H1 (cell line): ENCODE measurements around the gene LIN37. TPM values are rescaled to one million over a fixed set of nuclear protein-coding genes. Genes with fewer than 3 reads are reported as not detected.

ENCODE experiments used
- CTCF ChIA-PET: fragments of 300-600 bp; sonication (Branson Sonifier 250); formaldehyde crosslinking; loops from one replicate; lab custom pipeline; 2021; ENCODE audit not compliant: partially characterized antibody; lab: Charles Lee
- POLR2A ChIA-PET: fragments of 300-600 bp; sonication (Branson Sonifier 250); formaldehyde crosslinking; loops from one replicate; lab custom pipeline; 2021; ENCODE audit warnings: inconsistent platforms; ENCODE audit not compliant: partially characterized antibody; lab: Charles Lee
- DNase-seq, 2 experiments: peaks; one replicate each; pipeline versions ENCODE4 v3.0.0 to v3.0.0-alpha.2; 2010 to 2022; ENCODE audit warnings: low spot score in 2 of 2, low read depth in 1 of 2, mixed read lengths in 1 of 2
- FAIRE-seq: peaks from 2 replicates; lab custom pipeline; 2011; peaks lifted over from hg19 to GRCh38; lab: Jason Lieb, UNC
- H2AFZ ChIP-seq: 2 replicates; pipeline ENCODE4 v1.8.1; 2012; ENCODE audit warnings: low read length, inconsistent platforms
- H2AK5ac ChIP-seq: 2 replicates; pipeline ENCODE4 v1.6.1; 2013; ENCODE audit warnings: low read depth, low read length
- H2BK120ac ChIP-seq: replicated peaks from 2 replicates; pipeline ENCODE3; 2013; ENCODE audit warnings: low read depth, low read length, inconsistent platforms
- H2BK12ac ChIP-seq: 2 replicates; pipeline ENCODE4 v1.6.1; 2013; ENCODE audit warnings: low read depth, low read length
- H2BK15ac ChIP-seq: 2 replicates; pipeline ENCODE4 v1.6.1; 2013; ENCODE audit warnings: low read length
- H2BK20ac ChIP-seq: 2 replicates; pipeline ENCODE4 v1.6.1; 2013; ENCODE audit warnings: low read length
- H2BK5ac ChIP-seq: 2 replicates; pipeline ENCODE4 v1.6.1; 2013; ENCODE audit warnings: low read depth, low read length
- H3K14ac ChIP-seq: 2 replicates; pipeline ENCODE4 v1.6.1; 2013; ENCODE audit warnings: inconsistent platforms; ENCODE audit not compliant: insufficient read length
- H3K18ac ChIP-seq: 2 replicates; pipeline ENCODE4 v1.6.1; 2013; ENCODE audit warnings: low read length; ENCODE audit errors: extremely low read depth
- H3K23ac ChIP-seq: 2 replicates; pipeline ENCODE4 v1.6.1; 2013; ENCODE audit warnings: inconsistent platforms; ENCODE audit not compliant: insufficient read length
- H3K23me2 ChIP-seq: 2 replicates; pipeline ENCODE4 v1.6.1; 2013; ENCODE audit warnings: low read depth, low read length
- H3K27ac ChIP-seq: 2 replicates; pipeline ENCODE4 v1.6.1; 2011; ENCODE audit warnings: low read depth, low read length, inconsistent platforms
- H3K27me3 ChIP-seq, 4 experiments: replicated peaks in 1 of 4; 1 replicate in 1 of 4; 2 replicates in 3 of 4; pipeline versions ENCODE4 v1.6.1 to v1.8.1; 2011 to 2013; ENCODE audit warnings: low read length in 3 of 4, mild to moderate bottlenecking in 3 of 4, inconsistent platforms in 2 of 4, mixed read lengths in 2 of 4, moderate library complexity in 1 of 4; ENCODE audit not compliant: control insufficient read depth in 3 of 4, insufficient read depth in 3 of 4; ENCODE audit errors: extremely low read depth in 1 of 4
- H3K36me3 ChIP-seq, 4 experiments: 2 replicates each; pipeline versions ENCODE4 v1.6.1 to v1.8.1; 2011 to 2013; ENCODE audit warnings: mild to moderate bottlenecking in 4 of 4, low read length in 3 of 4, moderate library complexity in 2 of 4, control low read depth in 1 of 4, inconsistent platforms in 1 of 4; ENCODE audit not compliant: insufficient read depth in 4 of 4, control insufficient read depth in 2 of 4
- H3K4ac ChIP-seq: replicated peaks from 2 replicates; pipeline ENCODE3; 2013; ENCODE audit warnings: low read length, low read depth, mixed read lengths, inconsistent platforms; ENCODE audit not compliant: insufficient read length
- H3K4me1 ChIP-seq, 4 experiments: replicated peaks in 1 of 4; 1 replicate in 1 of 4; 2 replicates in 3 of 4; pipeline versions ENCODE4 v1.6.1 to v1.8.1; 2011 to 2013; ENCODE audit warnings: low read length in 3 of 4, inconsistent platforms in 2 of 4, mixed read lengths in 1 of 4; ENCODE audit not compliant: insufficient read depth in 4 of 4, control insufficient read depth in 3 of 4
- H3K4me2 ChIP-seq, 2 experiments: 2 replicates each; pipeline versions ENCODE4 v1.6.1 to v1.8.1; 2011 to 2013; ENCODE audit warnings: low read depth in 2 of 2, low read length in 2 of 2, control low read depth in 1 of 2, inconsistent platforms in 1 of 2, mild to moderate bottlenecking in 1 of 2; ENCODE audit not compliant: insufficient read depth in 1 of 2
- H3K4me3 ChIP-seq, 4 experiments: fragments of 200-600, 300-600 bp in 1 of 4; sonication (generic), shearing (Covaris generic), sonication (Bioruptor Twin) in 1 of 4; 2 replicates each; pipeline versions ENCODE4 v1.5.1 to v1.8.1; 2011 to 2016; ENCODE audit warnings: low read length in 4 of 4, low read depth in 3 of 4, control low read depth in 2 of 4, inconsistent platforms in 2 of 4, mild to moderate bottlenecking in 2 of 4, mixed read lengths in 1 of 4, moderate library complexity in 1 of 4; ENCODE audit not compliant: insufficient read depth in 2 of 4; ENCODE audit errors: extremely low read depth in 1 of 4
- H3K56ac ChIP-seq: replicated peaks from 2 replicates; pipeline ENCODE3; 2013; ENCODE audit warnings: low read depth, mild to moderate bottlenecking, mixed read lengths, low read length, inconsistent platforms; ENCODE audit not compliant: insufficient read length
- H3K79me1 ChIP-seq: 2 replicates; pipeline ENCODE4 v1.6.1; 2013; ENCODE audit warnings: low read depth, low read length, control low read depth
- H3K79me2 ChIP-seq, 2 experiments: 2 replicates each; pipeline versions ENCODE4 v1.6.1 to v1.8.1; 2012 to 2013; ENCODE audit warnings: low read length in 2 of 2, mild to moderate bottlenecking in 2 of 2, inconsistent platforms in 1 of 2; ENCODE audit not compliant: insufficient read depth in 2 of 2, control insufficient read depth in 1 of 2
- H3K9ac ChIP-seq, 4 experiments: replicated peaks in 1 of 4; 1 replicate in 1 of 4; 2 replicates in 3 of 4; pipeline versions ENCODE4 v1.6.1 to v1.8.1; 2011 to 2013; ENCODE audit warnings: low read depth in 3 of 4, low read length in 3 of 4, control low read depth in 2 of 4, mild to moderate bottlenecking in 2 of 4, moderate library complexity in 2 of 4, inconsistent platforms in 1 of 4; ENCODE audit errors: extremely low read depth in 1 of 4
- H3K9me3 ChIP-seq, 2 experiments: 2 replicates each; pipeline versions ENCODE4 v1.6.1 to v1.8.1; 2012 to 2013; ENCODE audit warnings: mild to moderate bottlenecking in 2 of 2, moderate library complexity in 2 of 2, control low read depth in 1 of 2, inconsistent platforms in 1 of 2, low read depth in 1 of 2, low read length in 1 of 2, mixed read lengths in 1 of 2; ENCODE audit not compliant: insufficient read depth in 2 of 2
- H4K20me1 ChIP-seq, 2 experiments: replicated peaks in 1 of 2; 2 replicates each; pipeline versions ENCODE3 to v1.8.1; 2011 to 2013; ENCODE audit warnings: inconsistent platforms in 2 of 2, low read length in 2 of 2, mild to moderate bottlenecking in 1 of 2; ENCODE audit not compliant: insufficient read depth in 2 of 2, control insufficient read depth in 1 of 2
- H4K5ac ChIP-seq: 2 replicates; pipeline ENCODE4 v1.6.1; 2013; ENCODE audit warnings: low read length, low read depth, mixed read lengths, inconsistent platforms; ENCODE audit not compliant: insufficient read length
- H4K8ac ChIP-seq: 2 replicates; pipeline ENCODE4 v1.8.0; 2013; ENCODE audit warnings: mild to moderate bottlenecking, moderate library complexity, low read length, inconsistent platforms; ENCODE audit not compliant: insufficient read depth; ENCODE audit errors: extremely low read depth
- H4K91ac ChIP-seq: replicated peaks from 2 replicates; pipeline ENCODE3; 2013; ENCODE audit warnings: low read length, mixed read lengths, inconsistent platforms; ENCODE audit not compliant: insufficient read length
- ATF3 ChIP-seq: IDR thresholded peaks from 2 replicates; pipeline ENCODE4 v1.6.1; 2011; ENCODE audit warnings: low read depth, mild to moderate bottlenecking, low read length; ENCODE audit not compliant: insufficient read depth
- MAFK ChIP-seq: IDR thresholded peaks from 2 replicates; pipeline ENCODE4 v1.6.1; 2012; ENCODE audit warnings: low read depth, mild to moderate bottlenecking, improper control_type of control experiment, low read length
- NANOG ChIP-seq: IDR thresholded peaks from 2 replicates; pipeline ENCODE4 v1.6.1; 2011; ENCODE audit warnings: low read length, low read depth, mild to moderate bottlenecking, inconsistent platforms; ENCODE audit not compliant: insufficient read depth, poor library complexity, severe bottlenecking
- TBP ChIP-seq: IDR thresholded peaks from 2 replicates; pipeline ENCODE4 v1.6.1; 2011; ENCODE audit warnings: low read depth, low read length, improper control_type of control experiment
- WGBS, 2 experiments: shearing (Covaris generic) in 1 of 2; methylation state at CpG; one replicate each; pipeline versions ENCODE4 v1.1.6 to v1.1.7; 2013 to 2015; ENCODE audit warnings: low lambda C conversion rate in 2 of 2, mixed read lengths in 2 of 2, inconsistent platforms in 1 of 2, low coverage in 1 of 2, missing lambda C conversion rate in 1 of 2; ENCODE audit not compliant: insufficient replicate concordance in 2 of 2, insufficient coverage in 1 of 2, insufficient read length in 1 of 2; ENCODE audit errors: extremely low coverage in 1 of 2, missing lambda C conversion rate in 1 of 2; 5-methylcytosine and 5-hydroxymethylcytosine counted together
- polyA plus RNA-seq, 7 experiments: library from polyadenylated mRNA; depleted of rRNA in 3 of 7; stranded (reverse) in 5 of 7; unstranded in 2 of 7; fragments of >200 nt in 5 of 7; fragments of 200-250 nt in 2 of 7; gene quantifications; 1 replicate in 5 of 7; 2 replicates in 1 of 7; 4 replicates in 1 of 7; pipeline versions ENCODE4 v1.2.1 to v1.2.3, GENCODE V29; 2011 to 2013; ENCODE audit warnings: missing spikeins in 2 of 7, mixed read lengths in 2 of 7
- total RNA-seq: library from RNA; stranded (reverse); fragmentation: NEBNext Ultra II Directional; extraction: Animal tissue kit (Norgen Biotek cat#: 25700); gene quantifications from 2 replicates; pipeline ENCODE4 v1.2.1, GENCODE V29; 2021

The LIN37 gene
- total and polyA plus RNA-seq, 2 of the 8 experiments (the other 6 are each of a cell fraction or from before 2014, with no cell fraction given): 3.8 to 9.8 TPM

DNA sequence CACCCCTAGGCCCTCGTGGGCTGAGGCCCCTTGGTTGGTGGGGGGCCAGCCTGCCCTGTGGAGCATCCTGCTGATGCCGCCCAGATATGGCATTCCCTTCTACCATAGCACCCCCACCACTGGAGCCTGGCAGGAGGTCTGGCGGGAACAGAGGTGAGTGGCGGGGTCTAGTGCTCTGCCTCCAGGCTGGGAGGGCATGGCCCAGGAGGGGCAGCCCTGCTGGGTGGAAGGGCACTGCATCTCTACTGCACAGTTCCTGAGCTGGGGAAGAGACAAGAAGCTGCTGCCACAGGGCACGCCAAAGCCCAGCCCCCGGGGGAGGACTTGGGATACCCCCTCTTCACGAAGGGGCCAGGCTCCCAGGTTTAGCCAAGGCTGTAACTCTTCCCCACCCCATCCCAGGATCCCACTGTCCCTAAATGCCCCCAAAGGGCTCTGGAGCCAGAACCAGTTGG is 33.0 kb upstream of the LIN37 start:
- Histone ChIP-seq H3K9ac (peak overlapping the region in 1 of 4 experiments; percentile 80; a peak in 2 of 7 replicates), H3K23me2 (peaks cover 13% of the 10 kb centered on the region), H2AK5ac (peak overlapping the region; percentile 31; the same call in 1 of the 2 replicates), H2BK120ac (no peak overlapping the region), H2BK5ac (peak overlapping the region; percentile 99), H2BK12ac (0 out of 2 replicates have a peak overlapping the region, but pooled peaks have one; percentile 39), H3K4me2 (peak overlapping the region; percentile 84 to 92), H3K23ac (no peak overlapping the region), H3K4me3 (peak overlapping the region; percentile 34 to 88 (median 82); a peak in 6 of 8 replicates), H4K20me1 (peaks cover 12% of the 10 kb centered on the region in 2 experiments), H4K91ac (no peak overlapping the region), H3K27ac (no peak overlapping the region), H3K36me3 (peaks cover 0 to 7% (median 0%) of the 10 kb centered on the region in 4 experiments; a peak in 4 of 8 replicates), H3K4me1 (peaks cover 0 to 33% (median 17%) of the 10 kb centered on the region in 4 experiments; a peak in 6 of 7 replicates), H3K14ac (no peak overlapping the region), H4K5ac (no peak overlapping the region), H3K56ac (no peak overlapping the region), H2BK20ac (no peak overlapping the region), H3K27me3 (no peaks in the 10 kb centered on the region), H3K18ac (peak overlapping the region; percentile 99), H3K79me2 (peaks cover 0 to 20% of the 10 kb centered on the region in 2 experiments; a peak in 3 of 4 replicates), H4K8ac (no peak overlapping the region; the same call in 1 of the 2 replicates), H3K79me1 (peaks cover 8% of the 10 kb centered on the region; the same call in 1 of the 2 replicates), H2BK15ac (0 out of 2 replicates have a peak overlapping the region, but pooled peaks have one; percentile 61), H2AFZ (no peak overlapping the region), H3K9me3 (no peaks in the 10 kb centered on the region), H3K4ac (peak overlapping the region; percentile 71)
- ChIA-PET CTCF (interaction anchor here (0.6 to 6.6 kb wide), 10 partner anchors 9 to 277 kb away, joined by 3 to 105 read pairs (median 5); partner anchors contain the start of gene ZBTB32), POLR2A (interaction anchor here (1.0 to 4.9 kb wide), 10 partner anchors 9 to 205 kb away, joined by 3 to 28 read pairs (median 4); partner anchors contain the start of genes HSPB6 and ZBTB32)
- DNase-seq: no peak
- TF ChIP-seq ATF3 (no peak), NANOG (no peak), TBP (no peak), MAFK (no peak)
- WGBS, 2 experiments: 74% methylated on average over 7 of the region's 7 CpGs; no CpG with 5 or more reads in 1 of the 2 experiments
- FAIRE-seq: no peak
